ENCODE data around the gene B4GALT2. TPM values are rescaled to one million over a fixed set of nuclear protein-coding genes. Genes with fewer than 3 reads are reported as not detected.

The B4GALT2 gene
- total RNA-seq, 1 experiment from 2014 or later, result 70.9 TPM

- Histone ChIP-seq H3K4me1 (ENCODE audit: insufficient read depth, low read length) (no peaks in the 10 kb centered on the region), H2BK15ac (ENCODE audit: low read depth, low read length) (no peak overlapping the region), H3K4me2 (ENCODE audit: insufficient read depth, insufficient read length, low read length) (no peak overlapping the region), H3K56ac (ENCODE audit: insufficient read length, low read depth, low read length) (no peak overlapping the region), H3K23ac (ENCODE audit: insufficient read length, low read depth, low read length) (no peak overlapping the region), H3K14ac (ENCODE audit: insufficient read depth, low read length) (no peak overlapping the region), H2AK5ac (ENCODE audit: insufficient read length, low read length) (no peak overlapping the region), H4K5ac (ENCODE audit: insufficient read length, low read depth, low read length) (no peak overlapping the region), H3K27ac (ENCODE audit: insufficient read length, low read depth, low read length) (no peak overlapping the region), H3K79me2 (ENCODE audit: insufficient read depth, low read length) (no peaks in the 10 kb centered on the region; the same call in 1 of the 2 replicates), H2BK120ac (ENCODE audit: low read depth, low read length, poor library complexity, severe bottlenecking) (no peak overlapping the region), H2BK20ac (ENCODE audit: low read depth, low read length, poor library complexity, severe bottlenecking) (no peak overlapping the region), H3T11ph (ENCODE audit: low read length) (no peak overlapping the region), H3K4ac (ENCODE audit: low read depth, low read length) (no peak overlapping the region), H3K23me2 (ENCODE audit: insufficient read length, low read depth, low read length, poor library complexity, severe bottlenecking) (peaks cover 10% of the 10 kb centered on the region), H4K8ac (replicated peaks; ENCODE audit: insufficient read length, low read depth, low read length) (no peak overlapping the region), H4K91ac (ENCODE audit: insufficient read length, low read depth, low read length) (no peak overlapping the region), H2BK12ac (ENCODE audit: insufficient read length, low read depth, low read length) (no peak overlapping the region), H3K18ac (ENCODE audit: insufficient read length, low read depth, low read length) (no peak overlapping the region), H3K27me3 (ENCODE audit: insufficient read depth, low read length) (no peaks in the 10 kb centered on the region), H3K9ac (ENCODE audit: extremely low read depth, insufficient read length, low read length) (no peak overlapping the region), H4K20me1 (ENCODE audit: control insufficient read depth, insufficient read depth, insufficient read length) (no peaks in the 10 kb centered on the region), H2BK5ac (ENCODE audit: insufficient read length, low read length) (no peak overlapping the region), H3K9me3 (ENCODE audit: control insufficient read depth, low read depth, low read length) (no peaks in the 10 kb centered on the region), H3K79me1 (ENCODE audit: insufficient read depth, low read depth, low read length, poor library complexity, severe bottlenecking) (no peaks in the 10 kb centered on the region), H2AFZ (ENCODE audit: low read length) (no peak overlapping the region)
- H3K27ac Mint-ChIP-seq, result no peak overlapping the region; a peak in 1 of 7 replicates
- no peaks in the 10 kb centered on the region for H3K9me3 Mint-ChIP-seq
- H3K4me1 Mint-ChIP-seq, result peaks cover 6 to 8% of the 10 kb centered on the region in 2 experiments
- peaks cover 13 to 46% (median 36%) of the 10 kb centered on the region in 3 experiments; a peak in 6 of 7 replicates for H3K36me3 Mint-ChIP-seq (ENCODE audit: insufficient read depth in 1 of 3, low read depth in 3 of 3)
- DNase-seq, result no peak
- H3K4me3 Mint-ChIP-seq, result no peak overlapping the region
- no CpG with 5 or more reads among the region's 6 CpGs for WGBS (ENCODE audit: extremely low coverage, insufficient read length, low lambda C conversion rate)
- H3K27me3 Mint-ChIP-seq (ENCODE audit: low read depth), result peaks cover 3% of the 10 kb centered on the region
- no peak for TF ChIP-seq CTCF (conservative IDR thresholded peaks at IDR 0.05)
Observed at GRCh38 chr1:43987159-43987902, 8.3 kb downstream of the B4GALT2 start.
